Neuronal stem cell (in vitro differentiated cells): ENCODE measurements around the gene CNST.

Source experiments
- DNase-seq: peaks from one replicate; pipeline ENCODE4 v3.0.0-alpha.2; 2013; ENCODE audit warnings: low spot score
- H2AFZ ChIP-seq: one replicate; pipeline ENCODE4 v1.6.1; 2013; ENCODE audit warnings: mild to moderate bottlenecking, low read length, inconsistent platforms
- H2AK5ac ChIP-seq: 2 replicates; pipeline ENCODE4 v1.6.1; 2013; ENCODE audit warnings: low read depth, mild to moderate bottlenecking, inconsistent platforms, low read length, moderate library complexity, mixed read lengths
- H2BK120ac ChIP-seq: 2 replicates; pipeline ENCODE4 v1.6.1; 2013; ENCODE audit warnings: low read depth, mild to moderate bottlenecking, inconsistent platforms, low read length, moderate library complexity, mixed read lengths
- H2BK12ac ChIP-seq: one replicate; pipeline ENCODE4 v1.6.1; 2013; ENCODE audit warnings: low read length, inconsistent platforms
- H2BK15ac ChIP-seq: 2 replicates; pipeline ENCODE4 v1.6.1; 2013; ENCODE audit warnings: mild to moderate bottlenecking, low read length, inconsistent platforms, mixed read lengths
- H2BK5ac ChIP-seq: one replicate; pipeline ENCODE4 v1.6.1; 2013; ENCODE audit warnings: inconsistent platforms, mild to moderate bottlenecking, low read length, moderate library complexity
- H3K14ac ChIP-seq: one replicate; pipeline ENCODE4 v1.6.1; 2013; ENCODE audit warnings: low read length, inconsistent platforms
- H3K18ac ChIP-seq: 2 replicates; pipeline ENCODE4 v1.6.1; 2013; ENCODE audit warnings: low read length, inconsistent platforms
- H3K23ac ChIP-seq: 2 replicates; pipeline ENCODE4 v1.6.1; 2013; ENCODE audit warnings: low read depth, mild to moderate bottlenecking, mixed read lengths, low read length, inconsistent platforms; ENCODE audit not compliant: poor library complexity
- H3K27ac ChIP-seq: replicated peaks from 3 replicates; pipeline ENCODE4 v1.5.1; 2013; ENCODE audit warnings: low read length, inconsistent platforms
- H3K27me3 ChIP-seq, 3 experiments: 2 replicates each; pipeline ENCODE4 v1.6.1; 2013; ENCODE audit warnings: low read length in 3 of 3, mild to moderate bottlenecking in 2 of 3, inconsistent platforms in 1 of 3, low read depth in 1 of 3, mixed read lengths in 1 of 3, moderate library complexity in 1 of 3; ENCODE audit not compliant: control insufficient read depth in 3 of 3, insufficient read depth in 3 of 3
- H3K36me3 ChIP-seq, 2 donors: replicated peaks in 1 of 2; 2 replicates each; pipeline ENCODE4 v1.6.1; 2013; ENCODE audit warnings: low read length in 2 of 2; ENCODE audit not compliant: control insufficient read depth in 2 of 2, insufficient read depth in 2 of 2
- H3K4ac ChIP-seq: 2 replicates; pipeline ENCODE4 v1.6.1; 2013; ENCODE audit warnings: inconsistent platforms, mild to moderate bottlenecking, low read length, moderate library complexity
- H3K4me1 ChIP-seq, 2 donors: 1 replicate in 1 of 2; 2 replicates in 1 of 2; pipeline ENCODE4 v1.6.1; 2013; ENCODE audit warnings: low read length in 2 of 2, low read depth in 1 of 2; ENCODE audit not compliant: control insufficient read depth in 2 of 2, insufficient read depth in 1 of 2
- H3K4me2 ChIP-seq: one replicate; pipeline ENCODE4 v1.6.1; 2013; ENCODE audit warnings: mild to moderate bottlenecking, low read length, inconsistent platforms; ENCODE audit not compliant: insufficient read depth, poor library complexity, severe bottlenecking
- H3K4me3 ChIP-seq, 2 donors: 2 replicates each; pipeline ENCODE4 v1.5.1; 2013; ENCODE audit warnings: low read length in 2 of 2, mild to moderate bottlenecking in 2 of 2, inconsistent platforms in 1 of 2, moderate library complexity in 1 of 2
- H3K79me1 ChIP-seq: one replicate; pipeline ENCODE4 v1.6.1; 2013; ENCODE audit warnings: low read depth, mild to moderate bottlenecking, inconsistent platforms, low read length, moderate library complexity
- H3K9ac ChIP-seq: one replicate; pipeline ENCODE4 v1.6.1; 2013; ENCODE audit warnings: mild to moderate bottlenecking, low read depth, low read length, inconsistent platforms; ENCODE audit not compliant: poor library complexity
- H3K9me3 ChIP-seq, 2 donors: replicated peaks in 1 of 2; 2 replicates each; pipeline versions ENCODE3 to v1.6.1; 2013; ENCODE audit warnings: low read length in 2 of 2, mild to moderate bottlenecking in 2 of 2, inconsistent platforms in 1 of 2, low read depth in 1 of 2, mixed read lengths in 1 of 2, moderate library complexity in 1 of 2; ENCODE audit not compliant: control insufficient read depth in 2 of 2, insufficient read depth in 1 of 2
- H4K8ac ChIP-seq: one replicate; pipeline ENCODE4 v1.6.1; 2013; ENCODE audit warnings: low read depth, mild to moderate bottlenecking, inconsistent platforms, low read length, moderate library complexity
- H4K91ac ChIP-seq: one replicate; pipeline ENCODE4 v1.6.1; 2013; ENCODE audit warnings: low read length, low read depth, mild to moderate bottlenecking, inconsistent platforms; ENCODE audit not compliant: poor library complexity
- WGBS, 2 donors: extraction: QIAGEN DNeasy Blood & Tissue Kit; methylation state at CpG; one replicate each; pipeline ENCODE4 v1.1.7; 2013; ENCODE audit warnings: missing lambda C conversion rate in 2 of 2, mixed read lengths in 1 of 2; ENCODE audit not compliant: insufficient read length in 2 of 2, insufficient replicate concordance in 1 of 2; ENCODE audit errors: extremely low coverage in 2 of 2; 5-methylcytosine and 5-hydroxymethylcytosine counted together

CNST gene

DNA sequence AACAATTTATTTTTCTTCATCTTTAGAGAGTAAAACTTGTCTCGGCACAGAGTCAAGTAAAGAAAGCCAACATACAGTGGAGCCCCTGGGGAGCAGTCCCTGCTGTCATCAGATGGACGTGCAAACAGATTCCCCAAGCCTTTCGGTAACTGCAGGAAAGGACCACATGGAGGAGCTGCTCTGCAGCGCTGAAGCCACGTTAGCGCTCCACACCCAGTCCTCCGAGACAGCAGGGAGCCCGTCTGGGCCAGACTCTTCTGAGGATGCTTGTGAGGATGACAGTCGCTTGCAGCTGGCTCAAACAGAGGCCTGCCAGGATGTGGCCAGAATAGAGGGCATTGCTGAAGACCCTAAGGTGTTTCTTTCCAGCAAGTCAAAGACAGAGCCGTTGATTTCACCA, 80.9 kb downstream of the CNST start:
- no peak for DNase-seq
- Histone ChIP-seq H2BK120ac (no peak overlapping the region), H3K4me1 (no peaks in the 10 kb centered on the region), H3K27me3 (no peaks in the 10 kb centered on the region), H3K23ac (no peak overlapping the region), H2AK5ac (no peak overlapping the region), H3K36me3 (peaks cover 2 to 39% of the 10 kb centered on the region in 2 donors), H3K9me3 (peaks cover 0 to 2% of the 10 kb centered on the region in 2 donors), H2BK12ac (no peak overlapping the region), H4K8ac (no peak overlapping the region), H3K4me3 (no peak overlapping the region), H3K79me1 (no peaks in the 10 kb centered on the region), H3K27ac (no peak overlapping the region), H2AFZ (no peak overlapping the region), H3K9ac (no peak overlapping the region), H2BK5ac (no peak overlapping the region), H3K14ac (no peak overlapping the region), H3K18ac (no peak overlapping the region), H3K4ac (no peak overlapping the region), H2BK15ac (no peak overlapping the region), H4K91ac (no peak overlapping the region), H3K4me2 (no peak overlapping the region)
- no CpG with 5 or more reads among the region's 10 CpGs for WGBS, 2 donors

DNA sequence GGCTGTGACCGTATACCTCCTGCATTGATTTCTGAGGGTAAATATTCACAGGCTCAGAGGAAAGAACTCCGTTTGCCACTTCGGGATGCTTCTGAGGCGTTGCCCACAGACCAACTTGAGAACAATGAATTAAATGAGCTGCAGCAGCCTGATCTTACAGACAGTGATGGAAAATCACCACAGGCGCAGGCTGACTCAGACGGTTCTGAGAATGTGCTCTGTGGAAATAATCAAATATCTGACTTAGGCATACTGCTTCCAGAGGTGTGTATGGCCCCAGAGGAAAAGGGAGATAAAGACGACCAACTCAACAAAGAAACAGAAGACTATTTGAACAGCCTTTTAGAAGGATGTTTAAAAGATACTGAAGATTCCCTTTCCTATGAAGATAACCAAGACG, 81.3 kb downstream of the CNST start:
- Histone ChIP-seq H3K14ac (no peak overlapping the region), H4K8ac (no peak overlapping the region), H3K4me2 (no peak overlapping the region), H3K23ac (no peak overlapping the region), H3K9me3 (peaks cover 0 to 2% of the 10 kb centered on the region in 2 donors), H2AFZ (no peak overlapping the region), H3K79me1 (no peaks in the 10 kb centered on the region), H3K27ac (no peak overlapping the region), H3K36me3 (peaks cover 2 to 39% of the 10 kb centered on the region in 2 donors), H3K4me1 (no peaks in the 10 kb centered on the region), H3K4ac (no peak overlapping the region), H3K27me3 (no peaks in the 10 kb centered on the region), H2BK5ac (no peak overlapping the region), H2AK5ac (no peak overlapping the region), H3K9ac (no peak overlapping the region), H4K91ac (no peak overlapping the region), H2BK120ac (no peak overlapping the region), H2BK12ac (no peak overlapping the region), H3K4me3 (no peak overlapping the region), H2BK15ac (no peak overlapping the region), H3K18ac (no peak overlapping the region)
- DNase-seq = no peak
- no CpG with 5 or more reads among the region's 8 CpGs for WGBS, 2 donors

DNA sequence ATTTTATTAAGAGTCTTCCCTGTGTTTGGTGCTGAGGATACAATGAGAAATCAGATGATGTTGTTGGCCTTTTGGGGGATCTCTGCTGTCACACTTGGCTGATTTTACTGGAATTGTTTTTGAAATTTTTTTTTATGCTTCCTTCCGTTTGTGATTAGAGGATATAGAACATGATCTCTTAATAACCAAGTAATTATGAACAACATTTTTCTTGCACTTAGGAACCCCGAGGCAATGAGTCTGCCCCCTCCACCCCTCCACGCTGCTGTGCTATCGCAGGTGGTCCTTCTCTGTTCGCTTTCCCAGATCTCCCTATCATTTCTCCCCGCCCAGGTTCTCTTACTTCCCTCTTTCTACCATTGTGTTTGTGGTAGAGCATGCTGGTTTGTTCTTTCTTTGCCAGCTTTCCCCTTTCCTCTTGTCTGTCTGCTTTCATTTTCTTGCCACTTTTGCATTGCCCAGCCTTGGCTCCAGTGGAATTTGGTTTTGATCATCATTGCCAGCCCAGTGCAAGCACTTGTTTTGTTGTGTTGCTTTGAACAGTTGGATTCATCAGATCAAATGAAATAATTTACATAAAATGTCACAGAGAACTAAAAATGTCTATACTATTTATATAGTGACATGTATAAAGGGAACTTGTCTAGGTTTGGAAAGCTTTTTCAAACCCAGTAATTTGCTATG, 84.9 kb downstream of the CNST start:
- Histone ChIP-seq H3K18ac (no peak overlapping the region), H4K8ac (no peak overlapping the region), H2BK15ac (no peak overlapping the region), H2AK5ac (no peak overlapping the region), H3K9ac (no peak overlapping the region), H2BK12ac (no peak overlapping the region), H3K27me3 (no peaks in the 10 kb centered on the region), H3K23ac (no peak overlapping the region), H3K4ac (no peak overlapping the region), H3K9me3 (peaks cover 0 to 2% of the 10 kb centered on the region in 2 donors), H2AFZ (no peak overlapping the region), H3K4me3 (no peak overlapping the region), H3K79me1 (no peaks in the 10 kb centered on the region), H3K4me2 (no peak overlapping the region), H2BK120ac (no peak overlapping the region), H2BK5ac (no peak overlapping the region), H3K27ac (no peak overlapping the region), H3K36me3 (peaks cover 3 to 39% of the 10 kb centered on the region in 2 donors), H3K14ac (no peak overlapping the region), H3K4me1 (peaks cover 0 to 2% of the 10 kb centered on the region in 2 donors), H4K91ac (no peak overlapping the region)
- DNase-seq = no peak
- no CpG with 5 or more reads among the region's 6 CpGs for WGBS, 2 donors

DNA sequence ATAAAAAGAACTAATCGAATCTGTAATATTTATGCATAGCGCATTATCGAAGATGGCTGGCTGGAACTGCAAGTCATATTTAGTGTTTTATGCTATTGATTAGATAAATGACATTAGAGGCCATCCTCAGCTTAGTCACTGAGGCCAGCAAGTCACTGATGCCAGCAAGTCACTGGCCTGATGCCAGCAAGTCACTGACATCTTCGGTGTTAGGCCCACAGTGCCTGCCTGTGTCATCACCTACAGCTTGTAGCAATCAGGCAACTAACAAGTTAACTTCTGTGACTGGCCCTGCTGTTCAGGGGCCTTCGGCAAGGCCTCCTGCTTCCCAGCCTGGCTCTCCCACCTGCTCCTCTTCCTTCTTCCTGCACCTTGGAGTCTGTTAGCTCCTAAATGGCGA, 92.3 kb downstream of the CNST start:
- Histone ChIP-seq H2BK15ac (no peak overlapping the region), H3K4me3 (no peak overlapping the region), H3K9me3 (peaks cover 0 to 2% of the 10 kb centered on the region in 2 donors), H3K4ac (no peak overlapping the region), H3K14ac (no peak overlapping the region), H3K9ac (no peak overlapping the region), H4K8ac (no peak overlapping the region), H3K4me2 (no peak overlapping the region), H4K91ac (no peak overlapping the region), H2BK12ac (no peak overlapping the region), H3K36me3 (peaks cover 5 to 9% of the 10 kb centered on the region in 2 donors), H3K4me1 (no peaks in the 10 kb centered on the region), H2AK5ac (no peak overlapping the region), H3K27ac (no peak overlapping the region), H2AFZ (no peak overlapping the region), H3K27me3 (no peaks in the 10 kb centered on the region), H3K18ac (no peak overlapping the region), H2BK5ac (no peak overlapping the region), H3K23ac (no peak overlapping the region), H3K79me1 (no peaks in the 10 kb centered on the region), H2BK120ac (no peak overlapping the region)
- DNase-seq = no peak
- no CpG with 5 or more reads among the region's 6 CpGs for WGBS, 2 donors
